Measurements from ENCODE around the gene CTDSPL.

DNA sequence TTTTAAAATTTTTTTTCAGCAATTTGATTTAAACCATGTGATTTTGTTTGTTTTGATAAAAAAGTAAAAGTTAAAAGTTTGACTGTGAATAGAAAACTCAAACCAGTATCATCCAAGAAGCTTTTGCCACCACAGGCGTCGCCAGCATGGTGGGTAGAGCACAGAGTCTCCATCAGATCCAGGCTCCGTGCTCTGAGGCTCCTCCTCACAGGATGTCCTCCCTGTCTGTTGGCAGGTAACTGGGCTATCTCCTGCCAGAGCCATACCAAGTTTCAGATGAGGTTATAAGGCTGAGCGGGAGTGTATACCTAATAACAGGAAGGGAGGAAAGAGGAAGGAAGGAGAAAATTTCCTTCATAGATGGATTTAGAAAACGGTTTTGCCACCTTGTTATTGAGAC lies 28.8 kb downstream of the CTDSPL start:
- TF ChIP-seq CSDC2 (CRISPR knock-in tag; IDR thresholded peaks at IDR 0.05), result no peak
- TF ChIP-seq, protein P1, sequence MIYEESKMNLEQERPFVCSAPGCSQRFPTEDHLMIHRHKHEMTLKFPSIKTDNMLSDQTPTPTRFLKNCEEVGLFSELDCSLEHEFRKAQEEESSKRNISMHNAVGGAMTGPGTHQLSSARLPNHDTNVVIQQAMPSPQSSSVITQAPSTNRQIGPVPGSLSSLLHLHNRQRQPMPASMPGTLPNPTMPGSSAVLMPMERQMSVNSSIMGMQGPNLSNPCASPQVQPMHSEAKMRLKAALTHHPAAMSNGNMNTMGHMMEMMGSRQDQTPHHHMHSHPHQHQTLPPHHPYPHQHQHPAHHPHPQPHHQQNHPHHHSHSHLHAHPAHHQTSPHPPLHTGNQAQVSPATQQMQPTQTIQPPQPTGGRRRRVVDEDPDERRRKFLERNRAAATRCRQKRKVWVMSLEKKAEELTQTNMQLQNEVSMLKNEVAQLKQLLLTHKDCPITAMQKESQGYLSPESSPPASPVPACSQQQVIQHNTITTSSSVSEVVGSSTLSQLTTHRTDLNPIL (CRISPR knock-in tag; IDR thresholded peaks at IDR 0.05; ENCODE audit: low read depth), result no peak
- no peak for TF ChIP-seq ZC3H10 (CRISPR knock-in tag; IDR thresholded peaks at IDR 0.05)
- no peak for TF ChIP-seq PPARA (CRISPR knock-in tag; IDR thresholded peaks at IDR 0.05; ENCODE audit: borderline replicate concordance)
- no peak for TF ChIP-seq SNAI2 (CRISPR knock-in tag; IDR thresholded peaks at IDR 0.05)
- no peak for TF ChIP-seq ZNF8 (CRISPR knock-in tag; IDR thresholded peaks at IDR 0.05)
- TF ChIP-seq ARNTL (CRISPR knock-in tag; IDR thresholded peaks at IDR 0.05; ENCODE audit: borderline replicate concordance, low read depth), result no peak
- no peak for TF ChIP-seq ESRRG (CRISPR knock-in tag; IDR thresholded peaks at IDR 0.05)
- TF ChIP-seq, protein P2, sequence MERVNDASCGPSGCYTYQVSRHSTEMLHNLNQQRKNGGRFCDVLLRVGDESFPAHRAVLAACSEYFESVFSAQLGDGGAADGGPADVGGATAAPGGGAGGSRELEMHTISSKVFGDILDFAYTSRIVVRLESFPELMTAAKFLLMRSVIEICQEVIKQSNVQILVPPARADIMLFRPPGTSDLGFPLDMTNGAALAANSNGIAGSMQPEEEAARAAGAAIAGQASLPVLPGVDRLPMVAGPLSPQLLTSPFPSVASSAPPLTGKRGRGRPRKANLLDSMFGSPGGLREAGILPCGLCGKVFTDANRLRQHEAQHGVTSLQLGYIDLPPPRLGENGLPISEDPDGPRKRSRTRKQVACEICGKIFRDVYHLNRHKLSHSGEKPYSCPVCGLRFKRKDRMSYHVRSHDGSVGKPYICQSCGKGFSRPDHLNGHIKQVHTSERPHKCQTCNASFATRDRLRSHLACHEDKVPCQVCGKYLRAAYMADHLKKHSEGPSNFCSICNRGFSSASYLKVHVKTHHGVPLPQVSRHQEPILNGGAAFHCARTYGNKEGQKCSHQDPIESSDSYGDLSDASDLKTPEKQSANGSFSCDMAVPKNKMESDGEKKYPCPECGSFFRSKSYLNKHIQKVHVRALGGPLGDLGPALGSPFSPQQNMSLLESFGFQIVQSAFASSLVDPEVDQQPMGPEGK (CRISPR knock-in tag; IDR thresholded peaks at IDR 0.05; ENCODE audit: borderline replicate concordance), result no peak
- TF ChIP-seq ZNF565 (CRISPR knock-in tag; conservative IDR thresholded peaks at IDR 0.05; ENCODE audit: low read depth), result no peak
- TF ChIP-seq, protein P3, sequence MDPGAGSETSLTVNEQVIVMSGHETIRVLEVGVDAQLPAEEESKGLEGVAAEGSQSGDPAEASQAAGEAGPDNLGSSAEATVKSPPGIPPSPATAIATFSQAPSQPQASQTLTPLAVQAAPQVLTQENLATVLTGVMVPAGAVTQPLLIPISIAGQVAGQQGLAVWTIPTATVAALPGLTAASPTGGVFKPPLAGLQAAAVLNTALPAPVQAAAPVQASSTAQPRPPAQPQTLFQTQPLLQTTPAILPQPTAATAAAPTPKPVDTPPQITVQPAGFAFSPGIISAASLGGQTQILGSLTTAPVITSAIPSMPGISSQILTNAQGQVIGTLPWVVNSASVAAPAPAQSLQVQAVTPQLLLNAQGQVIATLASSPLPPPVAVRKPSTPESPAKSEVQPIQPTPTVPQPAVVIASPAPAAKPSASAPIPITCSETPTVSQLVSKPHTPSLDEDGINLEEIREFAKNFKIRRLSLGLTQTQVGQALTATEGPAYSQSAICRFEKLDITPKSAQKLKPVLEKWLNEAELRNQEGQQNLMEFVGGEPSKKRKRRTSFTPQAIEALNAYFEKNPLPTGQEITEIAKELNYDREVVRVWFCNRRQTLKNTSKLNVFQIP (CRISPR knock-in tag; IDR thresholded peaks at IDR 0.05; ENCODE audit: borderline replicate concordance, low read depth), result no peak
- no peak for TF ChIP-seq ZNF70 (CRISPR knock-in tag; IDR thresholded peaks at IDR 0.05)
- no peak for TF ChIP-seq ZFP3 (CRISPR knock-in tag; IDR thresholded peaks at IDR 0.05)
- TF ChIP-seq, protein P4, sequence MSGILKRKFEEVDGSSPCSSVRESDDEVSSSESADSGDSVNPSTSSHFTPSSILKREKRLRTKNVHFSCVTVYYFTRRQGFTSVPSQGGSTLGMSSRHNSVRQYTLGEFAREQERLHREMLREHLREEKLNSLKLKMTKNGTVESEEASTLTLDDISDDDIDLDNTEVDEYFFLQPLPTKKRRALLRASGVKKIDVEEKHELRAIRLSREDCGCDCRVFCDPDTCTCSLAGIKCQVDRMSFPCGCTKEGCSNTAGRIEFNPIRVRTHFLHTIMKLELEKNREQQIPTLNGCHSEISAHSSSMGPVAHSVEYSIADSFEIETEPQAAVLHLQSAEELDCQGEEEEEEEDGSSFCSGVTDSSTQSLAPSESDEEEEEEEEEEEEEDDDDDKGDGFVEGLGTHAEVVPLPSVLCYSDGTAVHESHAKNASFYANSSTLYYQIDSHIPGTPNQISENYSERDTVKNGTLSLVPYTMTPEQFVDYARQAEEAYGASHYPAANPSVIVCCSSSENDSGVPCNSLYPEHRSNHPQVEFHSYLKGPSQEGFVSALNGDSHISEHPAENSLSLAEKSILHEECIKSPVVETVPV (CRISPR knock-in tag; IDR thresholded peaks at IDR 0.05), result no peak

Data from SK-N-SH treated with all-trans-retinoic acid at 6 μM for 48 hours (cell line).